ENCODE data around the gene IGSF9.

- no peak for TF ChIP-seq POLR2AphosphoS5 (IDR thresholded peaks at IDR 0.05; ENCODE audit: borderline replicate concordance, low read depth, low read length)
- TF ChIP-seq FOXP2 (optimal IDR thresholded peaks at IDR 0.05; ENCODE audit: control extremely low read depth, extremely low read length, insufficient read depth) = no peak
- TF ChIP-seq EZH2 (IDR thresholded peaks at IDR 0.05) = no peak
Measured at GRCh38 chr1:159952932-159953331, 7.5 kb upstream of the IGSF9 start.
